Measurements from ENCODE around the gene FAM240B. TPM values are rescaled to one million over a fixed set of nuclear protein-coding genes. Genes with fewer than 3 reads are reported as not detected.

FAM240B gene
- total and polyA plus RNA-seq, 2 of the 8 experiments (the other 6 are each of a cell fraction or from before 2014, with no cell fraction given): not detected

DNA sequence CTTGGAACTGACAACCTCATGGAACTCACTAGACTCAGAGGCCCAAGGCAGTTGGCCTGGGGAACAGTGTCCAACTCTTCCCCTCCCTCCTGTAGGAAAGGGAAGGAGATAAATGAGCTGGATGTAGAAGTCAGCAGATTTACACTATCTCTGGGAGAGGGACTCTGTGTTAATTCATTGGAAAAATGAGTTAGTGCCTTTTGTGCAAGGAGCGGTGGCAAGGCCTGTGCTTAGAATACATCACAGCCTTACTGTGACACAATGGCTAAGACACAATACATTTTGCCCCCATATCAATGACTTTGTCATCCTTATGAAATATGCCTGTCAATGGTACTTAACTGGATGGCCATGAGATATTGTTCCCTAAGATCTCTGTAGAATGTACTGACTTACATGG, 28.0 kb upstream of the FAM240B start:
- no peak overlapping the region for H3K9ac ChIP-seq (replicated peaks in 1 of 4; ENCODE audit: extremely low read depth in 1 of 4, low read depth in 3 of 4, low read length in 3 of 4)
- no peaks in the 10 kb centered on the region for H3K79me2 ChIP-seq (ENCODE audit: control insufficient read depth in 1 of 2, insufficient read depth in 2 of 2, low read length in 2 of 2)
- no peak overlapping the region for H2BK5ac ChIP-seq (ENCODE audit: low read depth, low read length)
- H3K4ac ChIP-seq (replicated peaks; ENCODE audit: insufficient read length, low read depth, low read length): no peak overlapping the region
- no peak overlapping the region for H2AK5ac ChIP-seq (ENCODE audit: low read depth, low read length)
- H3K14ac ChIP-seq (ENCODE audit: insufficient read length): no peak overlapping the region
- no peak overlapping the region for H3K4me2 ChIP-seq (ENCODE audit: insufficient read depth in 1 of 2, low read depth in 2 of 2, low read length in 2 of 2)
- H3K79me1 ChIP-seq (ENCODE audit: low read depth, low read length): no peaks in the 10 kb centered on the region
- H3K4me3 ChIP-seq (ENCODE audit: extremely low read depth in 1 of 4, insufficient read depth in 2 of 4, low read depth in 3 of 4, low read length in 4 of 4): no peak overlapping the region
- no peak overlapping the region for H4K5ac ChIP-seq (ENCODE audit: insufficient read length, low read depth, low read length)
- CTCF ChIA-PET (ENCODE audit: partially characterized antibody): no interaction called here
- no peak overlapping the region for H2BK120ac ChIP-seq (replicated peaks; ENCODE audit: low read depth, low read length)
- H3K23ac ChIP-seq (ENCODE audit: insufficient read length): no peak overlapping the region
- H4K8ac ChIP-seq (ENCODE audit: extremely low read depth, insufficient read depth, low read length): no peak overlapping the region
- H2AFZ ChIP-seq (ENCODE audit: low read length): no peak overlapping the region
- DNase-seq (ENCODE audit: low read depth in 1 of 2, low spot score in 2 of 2) (no peak), FAIRE-seq (no peak)
- H3K36me3 ChIP-seq (ENCODE audit: control insufficient read depth in 2 of 4, insufficient read depth in 4 of 4, low read length in 3 of 4): no peaks in the 10 kb centered on the region
- TF ChIP-seq, protein P1, sequence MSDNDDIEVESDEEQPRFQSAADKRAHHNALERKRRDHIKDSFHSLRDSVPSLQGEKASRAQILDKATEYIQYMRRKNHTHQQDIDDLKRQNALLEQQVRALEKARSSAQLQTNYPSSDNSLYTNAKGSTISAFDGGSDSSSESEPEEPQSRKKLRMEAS (IDR thresholded peaks at IDR 0.05): no peak
- no peak for TF ChIP-seq CHD1 (IDR thresholded peaks at IDR 0.05; ENCODE audit: low read depth, low read length)
- TF ChIP-seq FOSL1 (IDR thresholded peaks at IDR 0.05; ENCODE audit: insufficient read depth, low read depth, low read length): no peak
- no peak for TF ChIP-seq CBX5 (IDR thresholded peaks at IDR 0.05; ENCODE audit: low read depth, low read length)
- TF ChIP-seq CTBP2 (IDR thresholded peaks at IDR 0.05; ENCODE audit: borderline replicate concordance, insufficient read depth, insufficient read length, low read length): no peak
- TF ChIP-seq HDAC2 (IDR thresholded peaks at IDR 0.05; ENCODE audit: borderline replicate concordance in 1 of 2, low read depth in 2 of 2, low read length in 2 of 2): no peak
- no peak for TF ChIP-seq JUND (IDR thresholded peaks at IDR 0.05; ENCODE audit: low read length)
- no peak for TF ChIP-seq TBP (IDR thresholded peaks at IDR 0.05; ENCODE audit: low read depth, low read length)
- no peak for TF ChIP-seq SUZ12 (IDR thresholded peaks at IDR 0.05; ENCODE audit: low read length)
- TF ChIP-seq CEBPB (IDR thresholded peaks at IDR 0.05; ENCODE audit: low read depth, low read length): no peak
- no peak overlapping the region for H3K56ac ChIP-seq (replicated peaks; ENCODE audit: insufficient read length, low read depth, low read length)
- no peaks in the 10 kb centered on the region for H4K20me1 ChIP-seq (replicated peaks in 1 of 2; ENCODE audit: control insufficient read depth in 1 of 2, insufficient read depth in 2 of 2, low read length in 2 of 2)
- H3K23me2 ChIP-seq (ENCODE audit: low read depth, low read length): no peaks in the 10 kb centered on the region
- no peak overlapping the region for H3K27ac ChIP-seq (ENCODE audit: low read depth, low read length)
- H3K9me3 ChIP-seq (ENCODE audit: insufficient read depth in 2 of 2, low read depth in 1 of 2, low read length in 1 of 2): no peaks in the 10 kb centered on the region
- no peak overlapping the region for H3K18ac ChIP-seq (ENCODE audit: extremely low read depth, low read length)
- H2BK20ac ChIP-seq (ENCODE audit: low read length): no peak overlapping the region
- peaks cover 0 to 5% (median 0%) of the 10 kb centered on the region in 4 experiments; a peak in 1 of 7 replicates for H3K4me1 ChIP-seq (replicated peaks in 1 of 4; ENCODE audit: control insufficient read depth in 3 of 4, insufficient read depth in 4 of 4, low read length in 3 of 4)
- 92% methylated on average over 1 of the region's 1 CpG; no CpG with 5 or more reads in 1 of the 2 experiments for WGBS, 2 experiments (ENCODE audit: extremely low coverage in 1 of 2, insufficient coverage in 1 of 2, insufficient read length in 1 of 2, insufficient replicate concordance in 2 of 2, low coverage in 1 of 2, low lambda C conversion rate in 2 of 2, missing lambda C conversion rate in 1 of 2)
- no peaks in the 10 kb centered on the region for H3K27me3 ChIP-seq (replicated peaks in 1 of 4; ENCODE audit: control insufficient read depth in 3 of 4, extremely low read depth in 1 of 4, insufficient read depth in 3 of 4, low read length in 3 of 4)
- no peak overlapping the region for H2BK12ac ChIP-seq (ENCODE audit: low read depth, low read length)
- H4K91ac ChIP-seq (replicated peaks; ENCODE audit: insufficient read length, low read length): no peak overlapping the region
- POLR2A ChIA-PET (ENCODE audit: partially characterized antibody): no interaction called here
- no peak overlapping the region for H2BK15ac ChIP-seq (ENCODE audit: low read length)

Measured in H1 (cell line).